CD4-positive, alpha-beta memory T cell (primary cell): Measurements from ENCODE around the gene TEX22. TPM values are rescaled to one million over a fixed set of nuclear protein-coding genes. Genes with fewer than 3 reads are reported as not detected.

Experiments
- CTCF ChIA-PET: fragments of 350-600 bp; sonication (Branson Sonifier 250); formaldehyde crosslinking; loops from one replicate; lab custom pipeline; 2021; ENCODE audit warnings: inconsistent platforms; ENCODE audit not compliant: partially characterized antibody; lab: Charles Lee
- POLR2A ChIA-PET: fragments of 350-600 bp; sonication (Branson Sonifier 250); formaldehyde crosslinking; loops from one replicate; lab custom pipeline; 2021; ENCODE audit not compliant: partially characterized antibody; lab: Charles Lee
- DNase-seq, 5 donors: peaks; one replicate each; pipeline versions ENCODE4 v3.0.0 to v3.0.0-alpha.2; 2020 to 2022; ENCODE audit warnings: mixed read lengths in 1 of 5
- H3K27ac ChIP-seq: one replicate; pipeline ENCODE4 v1.7.0; 2013; ENCODE audit warnings: low read depth, low read length
- H3K27me3 ChIP-seq: 2 replicates; pipeline ENCODE4 v1.7.0; 2013; ENCODE audit warnings: mild to moderate bottlenecking, low read length, moderate library complexity; ENCODE audit not compliant: insufficient read depth
- H3K36me3 ChIP-seq: 2 replicates; pipeline ENCODE4 v1.7.0; 2013; ENCODE audit warnings: mild to moderate bottlenecking, low read length, moderate library complexity; ENCODE audit not compliant: insufficient read depth
- H3K4me1 ChIP-seq: 2 replicates; pipeline ENCODE4 v1.7.0; 2013; ENCODE audit warnings: mild to moderate bottlenecking, low read length, moderate library complexity; ENCODE audit not compliant: insufficient read depth
- H3K4me3 ChIP-seq, 2 donors: one replicate each; pipeline ENCODE4 v1.7.0; 2013; ENCODE audit warnings: low read length in 2 of 2, mild to moderate bottlenecking in 1 of 2
- H3K9me3 ChIP-seq, 2 donors: one replicate each; pipeline ENCODE4 v1.7.0; 2013; ENCODE audit warnings: low read length in 2 of 2, control low read depth in 1 of 2; ENCODE audit not compliant: control insufficient read depth in 1 of 2
- H3K27ac Mint-ChIP-seq, 7 donors: one replicate each; pipeline ENCODE4 v1.8.0; 2020 to 2021; ENCODE audit warnings: mixed read lengths in 7 of 7, mild to moderate bottlenecking in 6 of 7, inconsistent platforms in 3 of 7, moderate library complexity in 3 of 7
- H3K27me3 Mint-ChIP-seq, 2 donors: one replicate each; pipeline ENCODE4 v1.8.0; 2020 to 2021; ENCODE audit warnings: mixed read lengths in 2 of 2
- H3K36me3 Mint-ChIP-seq, 2 donors: one replicate each; pipeline ENCODE4 v1.8.0; 2020 to 2021; ENCODE audit warnings: mixed read lengths in 2 of 2, inconsistent platforms in 1 of 2, mild to moderate bottlenecking in 1 of 2
- H3K4me1 Mint-ChIP-seq, 4 donors: one replicate each; pipeline ENCODE4 v1.8.0; 2020 to 2021; ENCODE audit warnings: mixed read lengths in 4 of 4, mild to moderate bottlenecking in 1 of 4
- H3K4me3 Mint-ChIP-seq, 8 donors: one replicate each; pipeline ENCODE4 v1.8.0; 2020 to 2021; ENCODE audit warnings: mixed read lengths in 8 of 8, mild to moderate bottlenecking in 7 of 8, moderate library complexity in 6 of 8, inconsistent platforms in 3 of 8
- H3K9me3 Mint-ChIP-seq, 8 donors: one replicate each; pipeline ENCODE4 v1.8.0; 2020 to 2021; ENCODE audit warnings: mixed read lengths in 8 of 8, mild to moderate bottlenecking in 5 of 8, inconsistent platforms in 3 of 8, moderate library complexity in 1 of 8
- intact Hi-C: fragments of 100-400 bp; cut with micrococcal nuclease; formaldehyde crosslinking; loops from one replicate; pipeline ENCODE4 v1.15.1; 2023
- polyA plus RNA-seq, 2 donors: library from polyadenylated mRNA; unstranded; fragments of 300-500 nt; fragmentation: Illumina TruSeq; gene quantifications; one replicate each; pipeline ENCODE4 v1.2.3, GENCODE V29; 2021
- total RNA-seq, 2 experiments: library from RNA; stranded (reverse); gene quantifications; one replicate each; pipeline ENCODE4 v1.2.3, GENCODE V29; 2021

The TEX22 gene
- total and polyA plus RNA-seq, 4 experiments from 2014 or later = 4.7 to 7.5 TPM; not detected in 2

GRCh38 chr14:105384605-105385321 lies 13.6 kb upstream of the TEX22 start:
- Mint-ChIP-seq H3K27me3 (no peaks in the 10 kb centered on the region), H3K27ac (no peak overlapping the region), H3K4me3 (no peak overlapping the region), H3K4me1 (no peaks in the 10 kb centered on the region), H3K36me3 (peaks cover 4% of the 10 kb centered on the region in 2 donors), H3K9me3 (no peaks in the 10 kb centered on the region)
- intact Hi-C loops = no loop called here
- DNase-seq = no peak
- Histone ChIP-seq H3K36me3 (no peaks in the 10 kb centered on the region), H3K4me3 (no peak overlapping the region), H3K27me3 (no peaks in the 10 kb centered on the region), H3K27ac (no peak overlapping the region), H3K9me3 (no peaks in the 10 kb centered on the region), H3K4me1 (no peaks in the 10 kb centered on the region)
- ChIA-PET POLR2A (interaction anchor here (1.5 kb wide), 1 partner anchor 31 kb away, joined by 3 read pairs; no protein-coding TSS in a partner anchor), CTCF (interaction anchor here (0.5 kb wide), 1 partner anchor 76 kb away, joined by 3 read pairs; no protein-coding TSS in a partner anchor)

GRCh38 chr14:105385322-105385637 lies 13.1 kb upstream of the TEX22 start:
- Mint-ChIP-seq H3K27ac (no peak overlapping the region), H3K9me3 (no peaks in the 10 kb centered on the region), H3K27me3 (no peaks in the 10 kb centered on the region), H3K4me1 (peaks cover 0 to under 1% (median 0%) of the 10 kb centered on the region in 4 donors), H3K4me3 (no peak overlapping the region), H3K36me3 (peaks cover 4% of the 10 kb centered on the region in 2 donors)
- CTCF ChIA-PET = no interaction called here
- POLR2A ChIA-PET = no interaction called here
- H3K4me1 ChIP-seq = no peaks in the 10 kb centered on the region
- no peak for DNase-seq
- no peaks in the 10 kb centered on the region for H3K9me3 ChIP-seq
- H3K27ac ChIP-seq = no peak overlapping the region
- no peak overlapping the region for H3K4me3 ChIP-seq
- intact Hi-C loops = no loop called here
- no peaks in the 10 kb centered on the region for H3K27me3 ChIP-seq
- H3K36me3 ChIP-seq = no peaks in the 10 kb centered on the region

GRCh38 chr14:105385698-105386365 lies 12.5 kb upstream of the TEX22 start:
- H3K4me1 ChIP-seq = no peaks in the 10 kb centered on the region
- no peak overlapping the region for H3K4me3 ChIP-seq
- no peak overlapping the region for H3K4me3 Mint-ChIP-seq
- intact Hi-C loops = no loop called here
- ChIA-PET CTCF (interaction anchor here (0.8 kb wide), 1 partner anchor 15 kb away, joined by 3 read pairs; no protein-coding TSS in a partner anchor), POLR2A (no interaction called here)
- H3K9me3 Mint-ChIP-seq = no peaks in the 10 kb centered on the region
- no peaks in the 10 kb centered on the region for H3K27me3 ChIP-seq
- peaks cover 4% of the 10 kb centered on the region in 2 donors for H3K36me3 Mint-ChIP-seq
- no peak overlapping the region for H3K27ac ChIP-seq
- H3K4me1 Mint-ChIP-seq = peaks cover 0 to 2% (median 0%) of the 10 kb centered on the region in 4 donors
- no peaks in the 10 kb centered on the region for H3K9me3 ChIP-seq
- DNase-seq = no peak
- H3K27ac Mint-ChIP-seq = no peak overlapping the region
- H3K36me3 ChIP-seq = no peaks in the 10 kb centered on the region
- no peaks in the 10 kb centered on the region for H3K27me3 Mint-ChIP-seq

- Mint-ChIP-seq H3K9me3 (no peaks in the 10 kb centered on the region), H3K27me3 (no peaks in the 10 kb centered on the region), H3K36me3 (peaks cover 4% of the 10 kb centered on the region in 2 donors), H3K4me1 (peaks cover 0 to 2% (median 0%) of the 10 kb centered on the region in 4 donors), H3K4me3 (no peak overlapping the region), H3K27ac (no peak overlapping the region)
- Histone ChIP-seq H3K4me1 (no peaks in the 10 kb centered on the region), H3K36me3 (no peaks in the 10 kb centered on the region), H3K9me3 (no peaks in the 10 kb centered on the region), H3K4me3 (no peak overlapping the region), H3K27ac (no peak overlapping the region), H3K27me3 (no peaks in the 10 kb centered on the region)
- intact Hi-C loops = no loop called here
- ChIA-PET POLR2A (no interaction called here), CTCF (interaction anchor here (0.8 kb wide), 1 partner anchor 16 kb away, joined by 3 read pairs; no protein-coding TSS in a partner anchor)
- DNase-seq = no peak
Measured at GRCh38 chr14:105386581-105387529, 11.5 kb upstream of the TEX22 start.

GRCh38 chr14:105387530-105387922 lies 10.8 kb upstream of the TEX22 start:
- DNase-seq = no peak
- Mint-ChIP-seq H3K4me1 (peaks cover 0 to 2% (median 0%) of the 10 kb centered on the region in 4 donors), H3K4me3 (no peak overlapping the region), H3K27ac (no peak overlapping the region), H3K27me3 (no peaks in the 10 kb centered on the region), H3K9me3 (no peaks in the 10 kb centered on the region), H3K36me3 (peaks cover 4% of the 10 kb centered on the region in 2 donors)
- H3K4me3 ChIP-seq = no peak overlapping the region
- no peaks in the 10 kb centered on the region for H3K27me3 ChIP-seq
- no peaks in the 10 kb centered on the region for H3K36me3 ChIP-seq
- intact Hi-C loops = no loop called here
- no peak overlapping the region for H3K27ac ChIP-seq
- no peaks in the 10 kb centered on the region for H3K4me1 ChIP-seq
- ChIA-PET POLR2A (no interaction called here), CTCF (no interaction called here)
- no peaks in the 10 kb centered on the region for H3K9me3 ChIP-seq

- H3K4me1 Mint-ChIP-seq = peaks cover 0 to 2% (median 0%) of the 10 kb centered on the region in 4 donors
- CTCF ChIA-PET = no interaction called here
- no peak overlapping the region for H3K27ac Mint-ChIP-seq
- H3K4me3 Mint-ChIP-seq = no peak overlapping the region
- H3K36me3 ChIP-seq = no peaks in the 10 kb centered on the region
- intact Hi-C loops = no loop called here
- DNase-seq = no peak
- no peaks in the 10 kb centered on the region for H3K27me3 ChIP-seq
- no peaks in the 10 kb centered on the region for H3K4me1 ChIP-seq
- no peak overlapping the region for H3K4me3 ChIP-seq
- H3K27ac ChIP-seq = no peak overlapping the region
- H3K27me3 Mint-ChIP-seq = no peaks in the 10 kb centered on the region
- H3K9me3 ChIP-seq = no peaks in the 10 kb centered on the region
- POLR2A ChIA-PET = interaction anchor here (0.9 kb wide), 1 partner anchor 22 kb away, joined by 3 read pairs; no protein-coding TSS in a partner anchor
- H3K9me3 Mint-ChIP-seq = no peaks in the 10 kb centered on the region
- H3K36me3 Mint-ChIP-seq = peaks cover 4% of the 10 kb centered on the region in 2 donors
Measured at GRCh38 chr14:105388110-105388951, 10.0 kb upstream of the TEX22 start.
